Measurements from ENCODE around the gene NPNT. TPM values are rescaled to one million over a fixed set of nuclear protein-coding genes. Genes with fewer than 3 reads are reported as not detected.
A peak's percentile ranks its signal among the peaks of the same experiment; 100 is the strongest.
"Not testable (repeated sequence)": the region's sequence is repeated elsewhere in the genome, so short reads cannot be mapped to it uniquely, and the experiment has no call there.

NPNT gene, protein sequence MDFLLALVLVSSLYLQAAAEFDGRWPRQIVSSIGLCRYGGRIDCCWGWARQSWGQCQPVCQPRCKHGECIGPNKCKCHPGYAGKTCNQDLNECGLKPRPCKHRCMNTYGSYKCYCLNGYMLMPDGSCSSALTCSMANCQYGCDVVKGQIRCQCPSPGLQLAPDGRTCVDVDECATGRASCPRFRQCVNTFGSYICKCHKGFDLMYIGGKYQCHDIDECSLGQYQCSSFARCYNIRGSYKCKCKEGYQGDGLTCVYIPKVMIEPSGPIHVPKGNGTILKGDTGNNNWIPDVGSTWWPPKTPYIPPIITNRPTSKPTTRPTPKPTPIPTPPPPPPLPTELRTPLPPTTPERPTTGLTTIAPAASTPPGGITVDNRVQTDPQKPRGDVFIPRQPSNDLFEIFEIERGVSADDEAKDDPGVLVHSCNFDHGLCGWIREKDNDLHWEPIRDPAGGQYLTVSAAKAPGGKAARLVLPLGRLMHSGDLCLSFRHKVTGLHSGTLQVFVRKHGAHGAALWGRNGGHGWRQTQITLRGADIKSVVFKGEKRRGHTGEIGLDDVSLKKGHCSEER
- total RNA-seq = not detected

DNA sequence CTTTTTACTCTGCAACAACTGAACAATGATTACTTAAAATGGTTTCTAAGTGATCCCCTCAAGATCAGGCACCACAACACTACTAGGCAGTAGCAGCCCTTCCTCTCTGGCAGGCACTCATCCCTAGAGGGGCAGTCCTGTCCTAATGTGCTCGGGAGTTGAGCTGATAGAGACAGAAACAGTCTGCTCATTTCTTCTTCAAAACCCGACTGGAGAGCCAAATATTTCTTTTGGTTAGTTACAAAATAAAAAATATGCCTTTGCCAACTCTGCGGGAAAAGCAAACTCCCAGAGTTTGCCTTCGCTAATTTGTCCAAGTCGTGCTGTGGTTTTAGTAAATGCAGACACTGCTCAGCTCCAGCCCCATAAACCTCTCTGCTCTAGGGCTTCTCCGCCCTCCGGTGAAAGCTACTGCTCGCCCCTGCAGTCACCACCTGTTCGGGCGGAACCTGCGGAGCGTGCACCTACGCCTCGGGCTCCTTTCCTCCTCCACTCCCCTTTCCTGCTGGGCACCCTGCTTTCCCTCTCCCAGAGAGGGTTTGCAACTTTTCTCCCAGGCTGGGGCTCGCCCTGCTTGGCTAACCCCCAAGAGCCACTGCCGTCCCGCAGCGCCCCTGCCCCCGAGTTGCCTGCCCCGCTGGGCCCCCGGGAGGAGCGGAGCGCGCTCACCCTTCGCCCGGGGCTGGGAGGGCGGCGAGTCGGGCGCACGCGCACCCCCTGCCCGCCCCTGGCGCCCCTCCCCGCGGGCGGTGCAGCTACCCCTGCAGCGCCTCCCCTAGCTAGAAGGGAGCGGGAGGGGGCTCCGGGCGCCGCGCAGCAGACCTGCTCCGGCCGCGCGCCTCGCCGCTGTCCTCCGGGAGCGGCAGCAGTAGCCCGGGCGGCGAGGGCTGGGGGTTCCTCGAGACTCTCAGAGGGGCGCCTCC, at the start of gene NPNT:
Gene NPNT, plus strand, starts transcription at position 812 of the 923 bp plus-strand sequence. CDS start 182 bp downstream, outside the sequence.
- DNase-seq (ENCODE audit: low read depth in 2 of 3, low spot score in 2 of 3) = peak in 1 of 3 donors; percentile 12

DNA sequence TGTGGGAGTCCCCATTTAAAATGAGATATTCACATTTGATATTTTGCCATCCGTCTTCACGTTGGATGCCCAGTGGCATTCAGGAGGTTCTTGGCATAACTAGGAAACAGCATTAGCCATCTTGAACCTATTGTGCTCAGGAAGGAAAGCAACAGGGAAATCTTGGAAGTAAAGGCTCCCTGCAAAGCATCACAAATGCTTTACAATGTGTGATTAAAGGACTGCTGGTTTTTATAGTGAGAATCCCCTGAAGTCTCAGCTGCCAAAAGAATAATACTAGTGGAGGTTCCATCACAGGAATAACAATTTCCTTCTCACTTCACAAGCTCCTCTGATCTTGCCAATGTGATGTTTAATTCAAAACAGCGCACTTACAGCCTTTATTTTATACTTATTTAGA, 49.7 kb upstream of the NPNT start:
- no peak for DNase-seq (ENCODE audit: low read depth in 2 of 3, low spot score in 2 of 3)

DNA sequence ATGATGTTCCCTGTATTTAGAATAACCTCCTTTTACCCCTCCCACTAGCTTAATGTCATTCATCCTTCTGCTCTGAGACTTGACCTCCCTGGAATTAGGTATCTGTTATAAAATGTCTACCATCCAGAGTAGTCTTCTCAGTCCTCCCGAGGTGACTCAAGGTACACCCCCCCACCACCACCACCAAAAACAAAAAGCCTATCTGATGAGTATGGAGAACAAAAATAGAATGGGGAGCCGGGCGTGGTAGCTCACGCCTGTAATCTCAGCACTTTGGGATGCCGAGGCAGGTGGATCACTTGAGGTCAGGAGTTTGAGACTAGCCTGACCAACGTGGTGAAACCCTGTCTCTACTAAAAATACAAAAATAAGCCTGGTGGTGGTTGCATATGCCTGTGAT, 46.9 kb upstream of the NPNT start:
- DNase-seq (ENCODE audit: low read depth in 2 of 3, low spot score in 2 of 3) = not testable (repeated sequence)

DNA sequence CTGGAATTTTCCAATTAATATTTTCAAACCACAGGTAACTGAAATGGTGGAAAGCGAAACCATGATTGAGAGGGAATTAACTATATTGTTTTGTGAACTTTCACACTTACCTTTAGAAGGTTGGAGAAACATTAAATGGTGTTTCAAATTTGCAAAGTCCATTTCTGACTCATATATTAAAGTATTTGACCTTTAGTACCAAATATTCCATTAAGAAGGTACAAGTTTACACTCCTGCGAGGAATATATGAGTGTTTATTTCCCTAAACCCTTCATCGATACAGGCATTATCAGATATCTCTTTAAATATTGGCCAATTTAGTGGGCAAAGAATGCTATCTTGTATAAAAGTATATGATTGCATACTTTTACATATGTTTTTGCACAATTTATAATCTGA, 44.1 kb upstream of the NPNT start:
- no peak for DNase-seq (ENCODE audit: low read depth in 2 of 3, low spot score in 2 of 3)

DNA sequence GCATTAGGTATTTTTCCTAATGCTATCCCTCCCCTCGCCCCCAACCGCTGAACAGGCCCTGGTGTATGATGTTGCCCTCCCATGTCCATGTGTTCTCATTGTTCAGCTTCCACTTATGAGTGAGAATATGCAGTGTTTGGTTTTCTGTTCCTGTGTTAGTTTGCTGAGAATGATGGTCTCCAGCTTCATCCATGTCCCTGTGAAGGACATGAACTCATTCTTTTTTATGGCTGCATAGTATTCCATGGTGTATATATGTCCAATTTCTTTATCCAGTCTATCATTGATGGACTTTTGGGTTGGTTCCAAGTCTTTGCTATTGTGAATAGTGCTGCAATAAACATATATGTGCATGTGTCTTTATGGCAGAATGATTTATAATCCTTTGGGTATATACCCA, 43.0 kb upstream of the NPNT start:
- DNase-seq (ENCODE audit: low read depth in 2 of 3, low spot score in 2 of 3) = not testable (repeated sequence)

DNA sequence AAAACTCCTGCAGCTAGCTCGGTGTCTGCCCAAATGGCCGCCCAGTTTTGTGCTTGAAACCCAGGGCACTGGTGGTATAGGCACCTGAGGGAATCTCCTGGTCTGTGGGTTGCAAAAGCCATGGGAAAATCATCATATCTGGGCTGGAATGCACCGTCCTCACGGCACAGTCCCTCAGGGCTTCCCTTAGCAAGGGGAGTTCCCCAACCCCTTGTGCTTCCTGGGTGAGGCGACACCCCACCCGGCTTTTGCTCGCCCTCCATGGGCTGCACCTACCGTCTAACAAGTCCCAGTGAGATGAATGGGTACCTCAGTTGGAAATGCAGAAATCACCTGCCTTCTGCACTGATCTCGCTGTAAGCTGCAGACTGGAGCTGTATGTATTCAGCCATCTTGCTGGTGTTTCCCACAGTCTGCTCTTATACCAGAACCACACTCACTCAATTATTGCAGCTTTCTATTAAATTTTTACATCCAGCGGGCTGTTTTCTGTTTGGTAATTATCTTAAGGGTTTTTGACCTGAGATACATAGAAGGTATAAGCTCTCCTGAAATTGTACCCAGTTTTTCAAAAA, 36.7 kb upstream of the NPNT start:
- no peak for DNase-seq (ENCODE audit: low read depth in 2 of 3, low spot score in 2 of 3)

DNA sequence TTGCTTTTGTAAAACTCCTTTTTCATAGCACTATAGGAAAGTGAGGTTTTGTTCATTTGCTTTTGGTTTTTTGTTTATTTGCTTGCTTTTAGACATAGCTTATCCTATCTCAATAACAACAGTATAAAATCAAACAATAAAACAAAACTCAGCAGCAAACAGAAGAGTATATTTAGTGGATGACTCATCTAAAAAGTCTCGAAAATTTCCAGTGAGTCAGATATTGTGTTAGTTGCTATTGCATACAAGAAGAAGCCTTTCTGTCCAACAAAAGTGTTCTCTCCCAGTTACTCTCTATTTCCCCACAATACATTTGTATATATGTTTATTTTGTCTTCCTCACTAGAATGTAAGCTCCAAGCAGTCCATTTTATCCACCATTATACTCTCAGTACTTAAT, 36.0 kb upstream of the NPNT start:
- DNase-seq (ENCODE audit: low read depth in 2 of 3, low spot score in 2 of 3) = no peak

DNA sequence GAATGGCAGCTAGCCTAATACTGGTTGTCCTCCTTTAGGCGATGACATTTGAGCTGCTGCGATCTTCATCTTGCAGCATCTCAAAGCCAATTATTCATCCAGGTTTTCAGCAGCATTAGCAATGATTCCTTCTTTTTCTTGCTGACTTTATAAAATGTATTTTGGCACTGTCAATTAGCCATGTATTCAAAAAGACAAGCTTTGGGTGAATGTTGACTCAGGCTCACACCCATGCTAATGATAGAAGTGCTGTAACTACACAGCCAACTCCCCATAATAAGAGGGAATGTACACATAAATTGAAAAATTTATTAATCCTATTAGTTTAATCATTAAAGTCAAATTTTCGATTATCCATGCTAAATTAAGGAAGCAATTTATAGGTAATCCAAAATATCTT, 24.3 kb upstream of the NPNT start:
- no peak for DNase-seq (ENCODE audit: low read depth in 2 of 3, low spot score in 2 of 3)

DNA sequence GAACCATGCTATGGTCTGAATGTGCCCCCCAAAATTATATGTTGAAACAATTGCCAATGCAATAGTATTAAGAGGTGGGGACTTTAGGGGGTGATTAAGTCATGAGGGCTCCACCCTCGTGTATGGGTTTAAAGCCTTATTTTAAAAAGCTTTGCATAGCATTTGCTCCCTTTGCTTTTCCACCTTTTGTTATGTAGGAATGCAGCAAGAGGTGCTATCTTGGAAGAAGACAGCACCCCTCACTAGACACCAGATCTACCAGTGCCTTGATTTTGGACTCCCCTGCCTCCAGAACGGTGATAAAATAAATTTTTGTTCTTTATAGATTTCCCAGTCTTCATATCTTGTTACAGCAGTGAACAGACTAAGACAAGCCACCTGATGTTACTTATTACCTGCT, 23.3 kb upstream of the NPNT start:
- DNase-seq (ENCODE audit: low read depth in 2 of 3, low spot score in 2 of 3) = no peak

DNA sequence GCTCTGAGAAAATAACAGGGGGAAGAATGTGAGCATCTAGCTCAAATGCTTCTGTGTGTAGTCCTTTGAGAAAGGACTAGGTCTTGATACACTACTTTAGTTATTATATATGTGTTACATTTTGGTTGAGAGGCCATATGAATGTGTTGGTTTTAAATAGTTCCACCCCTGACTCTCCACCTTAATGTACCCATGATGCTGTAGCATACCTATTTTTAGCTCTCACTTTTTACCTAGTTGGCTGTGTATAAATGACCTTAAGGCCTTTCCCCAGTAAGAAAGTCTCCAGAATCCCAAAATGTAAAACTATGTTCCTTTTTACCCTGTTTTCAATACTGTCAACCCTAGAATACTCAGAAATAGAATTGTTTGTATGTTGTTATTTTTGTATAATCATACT, 20.0 kb upstream of the NPNT start:
- no peak for DNase-seq (ENCODE audit: low read depth in 2 of 3, low spot score in 2 of 3)

DNA sequence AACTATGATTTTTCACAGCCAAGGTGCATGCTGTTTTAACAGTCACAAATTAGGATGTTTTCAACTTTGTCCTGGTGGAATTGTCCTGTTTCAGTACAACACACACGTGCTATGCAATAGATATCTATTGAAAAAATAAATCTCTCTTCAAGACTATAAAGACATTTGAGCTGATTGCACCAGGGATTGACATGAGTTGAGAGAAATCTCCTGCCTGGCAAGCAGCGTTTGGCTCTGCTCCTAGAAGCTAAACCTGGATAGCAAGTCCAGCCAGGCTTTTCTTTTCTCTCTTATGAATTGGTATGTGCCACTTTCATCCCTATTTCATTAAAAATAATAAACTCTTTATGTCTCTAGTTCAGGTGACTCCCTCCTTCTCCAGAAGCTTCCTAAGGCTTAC, 16.6 kb upstream of the NPNT start:
- DNase-seq (ENCODE audit: low read depth in 2 of 3, low spot score in 2 of 3) = no peak

DNA sequence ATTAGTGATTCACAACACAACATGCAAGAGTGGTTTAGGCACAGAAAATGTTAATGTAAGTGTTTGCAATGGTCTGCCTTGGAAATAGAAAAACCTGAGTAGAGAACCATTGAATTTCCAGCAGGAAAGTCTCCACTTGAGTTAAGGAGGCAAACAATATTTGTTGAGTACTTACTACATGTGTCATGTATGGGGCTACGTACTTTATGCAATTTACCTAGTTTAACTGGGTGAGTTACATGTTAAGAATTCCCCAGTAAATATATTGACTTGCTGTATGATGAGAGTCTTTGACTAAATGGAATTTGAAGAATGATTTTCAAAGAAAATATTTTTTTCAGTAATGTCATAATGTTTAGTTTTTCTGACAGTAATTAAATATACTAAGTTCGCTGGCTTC, 7.8 kb upstream of the NPNT start:
- no peak for DNase-seq (ENCODE audit: low read depth in 2 of 3, low spot score in 2 of 3)

DNA sequence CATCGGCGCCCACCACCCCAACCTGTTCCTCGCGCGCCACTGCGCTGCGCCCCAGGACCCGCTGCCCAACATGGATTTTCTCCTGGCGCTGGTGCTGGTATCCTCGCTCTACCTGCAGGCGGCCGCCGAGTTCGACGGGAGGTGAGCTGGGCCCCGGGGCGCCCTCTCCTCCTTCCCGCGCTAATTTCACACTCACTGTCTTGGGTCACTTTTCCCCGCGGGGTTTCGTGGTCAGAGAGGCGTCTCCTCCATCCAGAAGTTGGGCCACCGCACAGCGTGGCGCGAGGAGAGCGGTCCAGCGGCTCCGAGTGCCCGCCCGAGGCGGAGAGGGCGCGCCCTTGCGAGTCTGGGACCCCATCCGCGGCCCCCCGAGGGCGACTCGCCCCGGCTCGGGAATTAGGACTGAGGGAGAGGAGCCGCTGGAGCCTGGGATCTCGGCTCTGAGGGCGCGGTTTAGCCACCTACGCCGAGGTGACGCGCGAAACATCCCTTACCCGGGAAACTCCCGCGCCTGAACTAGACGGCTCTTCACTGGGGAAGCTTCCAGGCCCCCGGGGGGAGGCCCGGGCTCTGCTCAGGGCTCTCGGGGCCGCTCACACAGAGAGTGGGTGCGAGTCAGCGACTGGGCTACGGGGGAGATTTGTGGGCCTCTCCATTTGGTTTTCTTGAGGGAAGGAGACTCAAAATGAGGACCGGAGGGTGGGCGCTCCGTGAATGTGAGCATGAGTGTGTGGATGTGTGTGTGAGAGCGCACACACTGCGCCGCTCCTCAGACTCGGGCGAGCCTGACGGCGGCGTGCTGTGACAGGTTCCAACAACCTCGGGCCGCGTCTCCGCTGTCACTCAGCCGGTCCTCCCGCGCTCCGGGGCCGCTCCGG, 551 bp downstream of the NPNT start:
- DNase-seq (ENCODE audit: low read depth in 2 of 3, low spot score in 2 of 3) = peak in 1 of 3 donors; percentile 12

DNA sequence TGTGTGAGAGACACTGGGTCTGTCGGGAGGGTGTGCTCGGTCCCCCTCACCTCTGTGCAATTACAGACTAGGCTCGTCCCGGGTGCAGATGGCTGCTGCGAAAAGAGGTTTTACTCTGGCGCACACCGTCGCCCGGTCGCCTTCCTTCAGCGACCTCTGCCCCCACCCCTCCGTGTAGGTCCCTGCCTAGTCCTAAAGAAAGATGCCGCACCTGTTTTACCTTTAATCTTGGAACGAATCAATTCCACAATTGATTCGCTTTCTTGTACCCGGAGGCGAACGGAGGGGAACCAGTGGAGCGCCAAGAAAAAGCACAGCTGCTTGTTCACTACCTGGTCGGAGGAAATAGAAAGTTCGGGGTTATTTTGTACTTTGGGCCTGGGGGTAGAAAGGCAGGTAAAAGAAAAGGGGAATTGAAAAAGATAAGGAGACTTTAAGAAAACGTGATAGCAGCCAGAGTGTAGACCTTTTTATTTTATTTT, 1.2 kb downstream of the NPNT start:
- peak in 1 of 3 donors; percentile 19 for DNase-seq (ENCODE audit: low read depth in 2 of 3, low spot score in 2 of 3)

DNA sequence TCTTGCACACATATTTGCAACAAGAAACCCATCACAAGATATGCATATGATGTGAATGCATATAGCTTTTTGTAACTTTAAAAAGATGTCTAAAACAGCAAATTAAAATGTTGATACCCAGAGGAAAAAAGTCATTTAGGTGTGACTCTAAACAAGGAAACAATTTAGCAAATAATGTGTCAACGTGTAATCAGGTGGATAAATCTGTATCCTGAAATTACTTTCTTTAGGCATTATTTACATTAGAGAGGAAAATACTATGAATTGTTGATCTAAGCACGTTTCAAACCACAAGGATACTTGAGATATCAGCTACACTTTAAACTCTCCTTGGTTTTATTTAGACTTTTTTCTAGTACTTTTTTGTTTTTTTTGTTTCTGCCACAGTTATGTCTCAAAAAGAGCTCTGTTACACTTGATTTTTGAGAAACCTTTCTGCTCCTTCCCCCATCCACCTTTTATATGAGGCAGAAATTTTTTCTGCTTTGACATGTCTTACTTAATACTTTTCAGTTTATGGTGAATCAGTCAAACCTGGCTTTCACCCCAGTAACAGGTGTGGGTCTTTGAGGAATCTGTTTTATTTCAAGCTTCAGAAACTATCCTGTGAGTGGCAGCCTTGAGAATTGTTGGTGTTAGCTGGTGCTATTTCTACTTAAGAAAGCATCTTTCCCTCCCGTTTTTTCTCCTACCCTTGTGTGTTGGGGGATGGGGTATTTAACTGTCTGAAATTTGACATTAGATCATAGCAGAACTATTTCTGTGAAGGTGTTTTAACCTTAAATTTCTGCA, 1.9 kb downstream of the NPNT start:
- DNase-seq (ENCODE audit: low read depth in 2 of 3, low spot score in 2 of 3) = peak in 1 of 3 donors; percentile 1

DNA sequence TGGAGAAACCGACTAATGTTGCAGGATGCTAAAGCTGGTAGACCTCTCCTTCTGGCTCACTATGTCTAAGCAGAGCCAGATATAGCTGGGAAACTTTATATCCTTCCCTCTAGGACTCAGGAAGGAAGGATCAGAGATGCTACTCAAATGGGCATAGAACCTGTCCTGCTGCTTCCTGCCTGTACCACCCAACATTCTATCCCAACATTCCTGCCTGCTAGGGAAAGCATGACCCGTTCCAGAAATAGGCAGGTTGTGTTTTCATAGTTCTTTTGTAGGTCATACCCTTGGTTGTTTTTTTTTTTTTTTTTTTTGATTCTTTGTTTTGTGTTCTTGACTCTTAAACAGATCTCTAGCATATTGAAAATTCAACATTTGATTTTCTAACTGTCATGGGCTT, 5.3 kb downstream of the NPNT start:
- no peak for DNase-seq (ENCODE audit: low read depth in 2 of 3, low spot score in 2 of 3)

DNA sequence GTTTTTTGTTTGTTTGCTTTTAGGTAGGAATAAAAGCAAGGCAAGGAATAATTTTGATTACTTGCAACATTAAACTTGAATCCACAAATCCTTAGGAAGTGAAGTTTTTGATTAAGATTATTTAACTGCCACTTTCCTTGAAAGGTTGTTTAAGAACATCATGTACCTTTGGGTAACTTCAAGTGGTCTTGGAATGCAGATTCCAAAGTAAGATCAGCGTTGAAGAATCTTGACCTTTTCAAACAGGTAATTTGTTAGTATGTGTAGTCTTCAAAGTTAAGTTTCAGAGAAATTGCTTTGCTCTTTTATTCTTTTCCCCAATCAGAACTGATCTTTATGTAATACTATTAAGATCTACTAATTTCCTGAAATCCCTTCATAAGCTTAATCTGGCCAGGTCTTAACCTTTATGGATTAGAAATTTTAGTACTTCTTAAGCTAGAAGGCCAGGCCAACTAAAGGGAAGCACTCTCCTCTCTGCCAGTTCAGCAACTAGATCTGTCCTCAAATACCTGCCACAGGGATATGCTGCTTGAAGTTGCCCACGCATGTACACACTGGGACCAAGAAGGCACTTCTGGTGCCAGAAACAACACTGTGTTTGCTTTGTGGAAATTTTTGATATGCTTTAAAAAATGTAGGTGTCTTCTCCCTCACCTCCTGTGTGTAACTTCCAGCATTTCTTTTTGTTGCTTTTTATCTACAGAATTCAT, 7.4 kb downstream of the NPNT start:
- no peak for DNase-seq (ENCODE audit: low read depth in 2 of 3, low spot score in 2 of 3)

DNA sequence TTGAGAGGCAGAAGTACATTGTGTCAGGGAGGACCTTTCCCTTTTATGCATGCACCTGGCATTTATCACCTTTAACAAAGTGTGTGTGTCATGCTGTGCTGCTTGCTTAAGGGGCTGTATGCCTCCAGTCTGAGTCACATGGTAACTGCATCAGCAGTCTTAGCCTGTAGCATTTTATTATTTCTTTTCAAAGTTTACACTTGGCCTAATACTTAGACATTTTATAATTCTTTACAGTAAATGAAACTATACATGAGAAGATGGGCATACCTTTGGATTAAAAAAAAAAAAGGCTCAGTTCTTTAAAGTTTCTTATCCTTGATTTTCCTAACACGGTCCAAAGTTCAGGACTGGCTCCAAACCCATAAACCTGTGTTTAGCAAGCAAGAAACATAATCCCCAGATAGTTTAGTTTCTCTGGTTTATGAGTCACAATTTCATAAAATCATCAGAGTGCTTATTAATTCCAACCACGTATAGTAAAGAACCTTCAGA, 14.6 kb downstream of the NPNT start:
- no peak for DNase-seq (ENCODE audit: low read depth in 2 of 3, low spot score in 2 of 3)

Measured in hematopoietic multipotent progenitor cell (in vitro differentiated cells).